PFSK-1 (cell line): ENCODE data around the gene CEP72.

ENCODE experiments used
- FOXP2 ChIP-seq: optimal IDR thresholded peaks from 2 replicates; pipeline ENCODE3; 2011; ENCODE audit warnings: borderline replicate concordance, control low read depth, inconsistent platforms; ENCODE audit not compliant: insufficient read depth; ENCODE audit errors: extremely low read length, extremely low read depth
- POLR2AphosphoS5 ChIP-seq: IDR thresholded peaks from 2 replicates; pipeline ENCODE4 v1.6.1; 2012; ENCODE audit warnings: low read depth, mild to moderate bottlenecking, control low read depth, low read length, moderate library complexity
- SIN3A ChIP-seq: IDR thresholded peaks from 2 replicates; pipeline ENCODE4 v1.6.1; 2012; ENCODE audit warnings: mild to moderate bottlenecking, low read length, moderate library complexity, borderline replicate concordance; ENCODE audit not compliant: insufficient read depth
- TAF1 ChIP-seq: IDR thresholded peaks from 2 replicates; pipeline ENCODE4 v1.6.1; 2012; ENCODE audit warnings: low read length, control low read depth, borderline replicate concordance; ENCODE audit not compliant: insufficient read depth
- TF ChIP-seq, protein P1 (sequence below), 2 experiments: IDR thresholded peaks; 2 replicates each; pipeline versions ENCODE4 v1.6.1 to v1.8.0; 2011 to 2012; ENCODE audit warnings: low read depth in 2 of 2, low read length in 2 of 2, control low read depth in 1 of 2, inconsistent platforms in 1 of 2, mild to moderate bottlenecking in 1 of 2, moderate library complexity in 1 of 2; ENCODE audit not compliant: insufficient read depth in 1 of 2

The CEP72 gene

DNA sequence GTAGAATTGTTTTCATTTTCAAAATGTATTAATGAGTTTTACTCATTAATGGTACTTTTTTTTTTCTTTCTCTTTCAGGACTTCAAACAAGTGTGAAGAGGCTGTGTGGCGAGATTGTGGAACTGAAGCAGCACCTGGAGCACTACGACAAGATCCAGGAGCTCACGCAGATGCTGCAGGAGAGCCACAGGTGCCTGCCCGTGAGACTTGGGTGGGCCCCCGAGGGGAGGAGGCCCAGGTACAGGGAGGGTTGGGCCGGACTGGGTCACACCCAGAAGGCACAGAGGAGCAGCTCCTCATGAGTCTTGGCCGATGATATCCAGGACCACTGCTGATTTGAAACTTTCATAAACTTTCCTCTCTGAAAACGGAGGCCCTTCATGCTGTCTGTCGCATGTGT is 35.6 kb downstream of the CEP72 start:
- no peak for TF ChIP-seq TAF1
- TF ChIP-seq SIN3A: no peak
- no peak for TF ChIP-seq FOXP2
- TF ChIP-seq POLR2AphosphoS5: no peak
- TF ChIP-seq, protein P1, sequence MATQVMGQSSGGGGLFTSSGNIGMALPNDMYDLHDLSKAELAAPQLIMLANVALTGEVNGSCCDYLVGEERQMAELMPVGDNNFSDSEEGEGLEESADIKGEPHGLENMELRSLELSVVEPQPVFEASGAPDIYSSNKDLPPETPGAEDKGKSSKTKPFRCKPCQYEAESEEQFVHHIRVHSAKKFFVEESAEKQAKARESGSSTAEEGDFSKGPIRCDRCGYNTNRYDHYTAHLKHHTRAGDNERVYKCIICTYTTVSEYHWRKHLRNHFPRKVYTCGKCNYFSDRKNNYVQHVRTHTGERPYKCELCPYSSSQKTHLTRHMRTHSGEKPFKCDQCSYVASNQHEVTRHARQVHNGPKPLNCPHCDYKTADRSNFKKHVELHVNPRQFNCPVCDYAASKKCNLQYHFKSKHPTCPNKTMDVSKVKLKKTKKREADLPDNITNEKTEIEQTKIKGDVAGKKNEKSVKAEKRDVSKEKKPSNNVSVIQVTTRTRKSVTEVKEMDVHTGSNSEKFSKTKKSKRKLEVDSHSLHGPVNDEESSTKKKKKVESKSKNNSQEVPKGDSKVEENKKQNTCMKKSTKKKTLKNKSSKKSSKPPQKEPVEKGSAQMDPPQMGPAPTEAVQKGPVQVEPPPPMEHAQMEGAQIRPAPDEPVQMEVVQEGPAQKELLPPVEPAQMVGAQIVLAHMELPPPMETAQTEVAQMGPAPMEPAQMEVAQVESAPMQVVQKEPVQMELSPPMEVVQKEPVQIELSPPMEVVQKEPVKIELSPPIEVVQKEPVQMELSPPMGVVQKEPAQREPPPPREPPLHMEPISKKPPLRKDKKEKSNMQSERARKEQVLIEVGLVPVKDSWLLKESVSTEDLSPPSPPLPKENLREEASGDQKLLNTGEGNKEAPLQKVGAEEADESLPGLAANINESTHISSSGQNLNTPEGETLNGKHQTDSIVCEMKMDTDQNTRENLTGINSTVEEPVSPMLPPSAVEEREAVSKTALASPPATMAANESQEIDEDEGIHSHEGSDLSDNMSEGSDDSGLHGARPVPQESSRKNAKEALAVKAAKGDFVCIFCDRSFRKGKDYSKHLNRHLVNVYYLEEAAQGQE (IDR thresholded peaks at IDR 0.05; ENCODE audit: insufficient read depth in 1 of 2, low read depth in 2 of 2, low read length in 2 of 2): no peak

DNA sequence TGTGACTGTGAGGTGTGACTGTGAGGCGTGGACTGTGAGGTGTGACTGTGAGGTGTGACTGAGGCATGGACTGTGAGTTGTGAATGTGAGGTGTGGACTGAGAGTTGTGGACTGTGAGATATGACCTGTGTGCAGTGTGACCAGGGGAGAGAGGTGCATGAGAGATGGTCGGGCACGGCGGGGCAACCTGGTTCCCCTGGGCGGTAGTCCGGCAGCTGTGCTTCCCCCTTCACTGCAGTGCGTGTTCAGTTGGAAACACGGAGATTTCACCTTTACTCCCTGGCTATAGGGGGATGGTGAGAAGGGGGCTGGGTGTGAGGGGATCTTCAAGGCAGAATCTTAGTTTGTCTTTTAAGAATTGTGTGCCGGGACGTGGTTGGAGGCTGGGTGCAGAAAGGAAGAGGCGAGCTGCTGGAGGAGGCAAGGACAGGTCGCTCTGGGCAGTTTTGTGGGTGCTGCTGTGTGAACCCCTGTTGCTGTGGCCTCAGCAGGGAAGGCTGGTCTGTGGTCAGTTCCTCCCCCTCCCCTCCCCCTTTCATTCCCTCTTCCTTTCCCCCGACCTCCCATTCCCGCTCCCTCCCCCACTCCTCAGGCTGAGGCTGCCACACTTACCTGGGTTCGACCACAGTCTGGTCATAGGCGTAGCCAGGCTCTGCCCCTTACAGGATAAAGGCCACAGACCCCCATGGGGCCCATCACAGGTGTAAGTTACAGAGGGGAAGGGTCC is 39.3 kb downstream of the CEP72 start:
- TF ChIP-seq SIN3A (no peak), POLR2AphosphoS5 (no peak)

DNA sequence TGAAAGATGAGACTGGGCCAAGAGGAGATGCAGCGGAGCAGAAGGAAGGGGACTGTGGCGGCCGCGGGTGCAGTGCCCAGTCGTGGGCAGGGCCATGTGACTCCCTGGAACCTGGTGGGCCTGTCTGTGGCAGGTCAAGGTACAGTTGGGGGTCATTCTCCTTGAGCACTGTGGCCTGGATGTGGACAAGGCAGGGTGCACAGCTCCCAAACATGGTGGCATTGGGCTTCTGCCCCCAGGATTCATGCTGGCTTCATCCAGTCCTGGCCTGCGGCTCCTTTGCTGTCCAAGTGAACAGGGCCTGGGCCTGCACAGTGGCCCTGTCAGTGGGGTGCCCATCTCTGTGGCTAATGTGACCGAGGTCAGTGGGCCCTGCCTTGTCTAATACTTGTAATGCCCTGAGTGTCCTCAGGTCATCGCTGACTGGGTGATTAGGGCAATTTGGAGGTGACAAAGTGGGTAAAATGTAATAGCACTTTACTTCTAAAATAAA is 39.9 kb downstream of the CEP72 start:
- TF ChIP-seq TAF1 (no peak), SIN3A (no peak), FOXP2 (no peak), POLR2AphosphoS5 (no peak)
- TF ChIP-seq, protein P1 (IDR thresholded peaks at IDR 0.05; ENCODE audit: insufficient read depth in 1 of 2, low read depth in 2 of 2, low read length in 2 of 2): no peak

DNA sequence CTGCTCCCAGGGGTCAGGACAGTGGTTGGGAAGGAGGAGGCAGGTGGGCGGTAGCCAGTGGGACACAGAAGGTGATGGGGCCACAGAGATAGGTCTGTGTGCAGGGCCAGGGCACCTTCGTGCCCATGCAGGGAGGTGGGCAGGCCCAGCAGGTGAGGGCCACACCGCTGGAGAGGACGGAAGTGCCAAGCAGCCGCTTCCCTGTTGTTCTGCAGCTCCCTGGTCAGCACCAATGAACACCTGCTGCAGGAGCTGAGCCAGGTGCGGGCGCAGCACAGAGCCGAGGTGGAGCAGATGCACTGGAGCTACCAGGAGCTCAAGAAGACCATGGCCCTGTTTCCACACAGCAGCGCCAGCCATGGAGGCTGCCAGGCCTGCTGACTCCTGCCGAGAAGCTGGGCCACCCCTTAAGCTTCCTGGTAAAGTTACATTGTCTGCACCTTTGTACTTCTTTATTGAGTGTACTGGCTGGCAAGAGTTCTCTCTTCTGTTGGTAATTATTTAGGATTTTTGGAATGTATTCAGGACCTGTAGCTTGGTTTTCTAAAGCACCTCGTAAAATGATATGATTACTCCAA is 40.7 kb downstream of the CEP72 start:
- TF ChIP-seq FOXP2 (no peak), TAF1 (no peak), SIN3A (no peak), POLR2AphosphoS5 (no peak)
- TF ChIP-seq, protein P1 (IDR thresholded peaks at IDR 0.05; ENCODE audit: insufficient read depth in 1 of 2, low read depth in 2 of 2, low read length in 2 of 2): no peak

DNA sequence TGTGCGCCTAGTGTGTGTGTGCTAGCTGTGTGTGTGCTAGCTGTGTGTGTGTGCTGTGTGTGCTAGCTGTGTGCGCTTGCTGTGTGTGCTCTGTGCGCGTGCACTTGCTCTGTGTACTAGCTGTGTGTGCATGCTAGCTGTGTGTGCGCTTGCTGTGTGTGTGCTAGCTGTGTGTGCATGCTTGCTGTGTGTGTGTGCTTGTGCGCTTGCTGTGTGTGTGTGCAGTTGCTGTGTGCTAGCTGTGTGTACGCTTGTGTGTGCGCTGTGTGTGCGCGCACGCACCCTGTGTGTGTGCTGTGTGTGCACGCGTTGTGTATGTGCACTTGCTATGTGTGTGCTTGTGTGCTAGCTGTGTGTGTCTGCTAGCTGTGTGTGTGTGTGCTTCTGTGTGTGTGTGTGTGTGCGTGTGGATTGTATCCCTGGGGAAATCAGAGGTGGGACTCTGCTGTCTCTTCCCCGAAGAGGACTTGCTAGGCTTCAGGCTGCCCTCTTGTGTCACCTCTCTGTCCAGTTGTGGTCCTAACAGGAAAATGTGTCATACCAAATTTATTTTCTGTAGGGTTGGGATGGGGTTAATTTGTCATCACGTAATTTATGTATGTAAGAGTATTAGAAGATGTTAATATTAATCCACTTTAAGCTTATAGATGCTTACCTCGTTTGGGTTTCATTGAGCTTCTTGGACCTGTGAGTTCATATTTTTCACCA is 42.1 kb downstream of the CEP72 start:
- TF ChIP-seq, protein P1 (IDR thresholded peaks at IDR 0.05; ENCODE audit: insufficient read depth in 1 of 2, low read depth in 2 of 2, low read length in 2 of 2): no peak
- no peak for TF ChIP-seq FOXP2
- no peak for TF ChIP-seq TAF1
- TF ChIP-seq SIN3A: no peak
